Sigmoid colon (tissue), 4 donors: ENCODE measurements around the gene SLC33A1.

Experiments used
- CTCF ChIP-seq, 4 experiments: fragments of 450-650 bp in 3 of 4; fragments of 200-600 bp in 1 of 4; IDR thresholded peaks; one replicate each; pipeline ENCODE4 v1.5.1; 2016 to 2019; ENCODE audit warnings: antibody characterized with exemption in 4 of 4, mild to moderate bottlenecking in 3 of 4, moderate library complexity in 2 of 4
- EP300 ChIP-seq, 4 donors: sonication (generic); formaldehyde crosslinking; IDR thresholded peaks; one replicate each; pipeline ENCODE4 v1.6.1; 2017; ENCODE audit warnings: antibody characterized with exemption in 4 of 4
- POLR2A ChIP-seq, 2 donors: fragments of 450-650 bp; IDR thresholded peaks; one replicate each; pipeline ENCODE4 v1.6.1; 2016; ENCODE audit warnings: antibody characterized with exemption in 2 of 2, mild to moderate bottlenecking in 2 of 2, moderate library complexity in 2 of 2
- POLR2AphosphoS5 ChIP-seq, 4 donors: sonication (generic); formaldehyde crosslinking; IDR thresholded peaks; one replicate each; pipeline ENCODE4 v1.6.1; 2017; ENCODE audit warnings: antibody characterized with exemption in 4 of 4

- TF ChIP-seq CTCF (IDR thresholded peaks at IDR 0.05) = no peak
- TF ChIP-seq POLR2A (IDR thresholded peaks at IDR 0.05) = no peak
- no peak for TF ChIP-seq EP300 (IDR thresholded peaks at IDR 0.05)
- no peak for TF ChIP-seq POLR2AphosphoS5 (IDR thresholded peaks at IDR 0.05)
Observed at GRCh38 chr3:155809181-155809580, 45.0 kb downstream of the SLC33A1 start.
